Esophagus muscularis mucosa (tissue), 4 donors: ENCODE data around the gene NUP88. TPM values are rescaled to one million over a fixed set of nuclear protein-coding genes. Genes with fewer than 3 reads are reported as not detected.
A peak's percentile ranks its signal among the peaks of the same experiment; 100 is the strongest.

Source experiments
- DNase-seq: peaks from one replicate; pipeline ENCODE4 v3.0.0-alpha.2; 2017; ENCODE audit errors: extremely low spot score
- H3K27ac ChIP-seq, 4 donors: fragments of 200-600 bp; sonication (generic); replicated peaks in 1 of 4; 1 replicate in 3 of 4; 2 replicates in 1 of 4; pipeline ENCODE4 v1.5.1; 2016 to 2019; ENCODE audit warnings: mild to moderate bottlenecking in 1 of 4
- H3K27me3 ChIP-seq, 4 donors: fragments of 200-600 bp; sonication (generic); one replicate each; pipeline versions ENCODE4 v1.5.1 to v1.6.0; 2016 to 2019
- H3K36me3 ChIP-seq, 4 donors: fragments of 200-600 bp; sonication (generic); one replicate each; pipeline ENCODE4 v1.5.1; 2016 to 2019
- H3K4me1 ChIP-seq, 4 donors: fragments of 200-600 bp; sonication (generic); one replicate each; pipeline ENCODE4 v1.5.1; 2016 to 2019
- H3K4me3 ChIP-seq, 4 donors: fragments of 200-600 bp; sonication (generic); 1 replicate in 2 of 4; 2 replicates in 2 of 4; pipeline ENCODE4 v1.5.1; 2016 to 2019; ENCODE audit warnings: mild to moderate bottlenecking in 4 of 4, moderate library complexity in 1 of 4
- H3K9me3 ChIP-seq, 4 donors: fragments of 200-600 bp; sonication (generic); 1 replicate in 3 of 4; 2 replicates in 1 of 4; pipeline ENCODE4 v1.5.1; 2016 to 2019
- EP300 ChIP-seq: sonication (generic); formaldehyde crosslinking; IDR thresholded peaks from one replicate; pipeline ENCODE4 v1.6.1; 2017; ENCODE audit warnings: antibody characterized with exemption
- POLR2A ChIP-seq: fragments of 450-650 bp; IDR thresholded peaks from one replicate; pipeline ENCODE4 v1.6.1; 2017; ENCODE audit warnings: antibody characterized with exemption, moderate library complexity, mild to moderate bottlenecking, low read depth
- POLR2AphosphoS5 ChIP-seq, 2 donors: sonication (generic); formaldehyde crosslinking; IDR thresholded peaks; one replicate each; pipeline ENCODE4 v1.6.1; 2017; ENCODE audit warnings: antibody characterized with exemption in 2 of 2
- WGBS: methylation state at CpG from one replicate; pipeline ENCODE4 v1.1.5; 2018; 5-methylcytosine and 5-hydroxymethylcytosine counted together
- intact Hi-C: fragments of 100-400 bp; cut with DNase I; formaldehyde crosslinking; loops from one replicate; pipeline ENCODE4 v1.15.1; 2023
- total RNA-seq, 4 donors: library from RNA; depleted of rRNA; stranded (reverse); fragments of >200 nt; gene quantifications; one replicate each; pipeline versions ENCODE4 v1.1.0 to v1.2.1, GENCODE V29; 2016
- TF ChIP-seq, protein P1 (sequence below), 3 experiments: fragments of 200-600 bp in 2 of 3; fragments of 450-650 bp in 1 of 3; sonication (generic) in 2 of 3; IDR thresholded peaks; one replicate each; pipeline ENCODE4 v1.5.1; 2017 to 2019; ENCODE audit warnings: antibody characterized with exemption in 3 of 3, mild to moderate bottlenecking in 2 of 3, moderate library complexity in 1 of 3

Gene NUP88
- total RNA-seq, 4 donors from 2014 or later: 50.7 to 67.6 (median 61.2) TPM

- no peak for DNase-seq
- TF ChIP-seq POLR2A: no peak
- TF ChIP-seq POLR2AphosphoS5 (IDR thresholded peaks at IDR 0.05): no peak
- TF ChIP-seq, protein P1, sequence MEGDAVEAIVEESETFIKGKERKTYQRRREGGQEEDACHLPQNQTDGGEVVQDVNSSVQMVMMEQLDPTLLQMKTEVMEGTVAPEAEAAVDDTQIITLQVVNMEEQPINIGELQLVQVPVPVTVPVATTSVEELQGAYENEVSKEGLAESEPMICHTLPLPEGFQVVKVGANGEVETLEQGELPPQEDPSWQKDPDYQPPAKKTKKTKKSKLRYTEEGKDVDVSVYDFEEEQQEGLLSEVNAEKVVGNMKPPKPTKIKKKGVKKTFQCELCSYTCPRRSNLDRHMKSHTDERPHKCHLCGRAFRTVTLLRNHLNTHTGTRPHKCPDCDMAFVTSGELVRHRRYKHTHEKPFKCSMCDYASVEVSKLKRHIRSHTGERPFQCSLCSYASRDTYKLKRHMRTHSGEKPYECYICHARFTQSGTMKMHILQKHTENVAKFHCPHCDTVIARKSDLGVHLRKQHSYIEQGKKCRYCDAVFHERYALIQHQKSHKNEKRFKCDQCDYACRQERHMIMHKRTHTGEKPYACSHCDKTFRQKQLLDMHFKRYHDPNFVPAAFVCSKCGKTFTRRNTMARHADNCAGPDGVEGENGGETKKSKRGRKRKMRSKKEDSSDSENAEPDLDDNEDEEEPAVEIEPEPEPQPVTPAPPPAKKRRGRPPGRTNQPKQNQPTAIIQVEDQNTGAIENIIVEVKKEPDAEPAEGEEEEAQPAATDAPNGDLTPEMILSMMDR (IDR thresholded peaks at IDR 0.05): no peak
- no peak for TF ChIP-seq EP300
- WGBS: 95% methylated on average over 2 of the region's 2 CpGs
- intact Hi-C loops: no loop called here
- Histone ChIP-seq H3K4me1 (no peaks in the 10 kb centered on the region), H3K4me3 (no peak overlapping the region), H3K9me3 (no peaks in the 10 kb centered on the region), H3K27ac (no peak overlapping the region), H3K36me3 (peaks cover 69 to 100% (median 86%) of the 10 kb centered on the region in 4 donors), H3K27me3 (no peaks in the 10 kb centered on the region)
Measured at GRCh38 chr17:5396612-5397011, 22.9 kb downstream of the NUP88 start.

GRCh38 chr17:5391678-5392077 is 27.8 kb downstream of the NUP88 start:
- H3K27me3 ChIP-seq: no peaks in the 10 kb centered on the region
- no peak overlapping the region for H3K27ac ChIP-seq
- intact Hi-C loops: no loop called here
- TF ChIP-seq, protein P1 (IDR thresholded peaks at IDR 0.05): no peak
- no peak for TF ChIP-seq POLR2AphosphoS5 (IDR thresholded peaks at IDR 0.05)
- no peak for TF ChIP-seq POLR2A
- no peak for TF ChIP-seq EP300
- no peak for DNase-seq
- WGBS: 91% methylated on average over 5 of the region's 5 CpGs
- no peaks in the 10 kb centered on the region for H3K9me3 ChIP-seq
- no peaks in the 10 kb centered on the region for H3K4me1 ChIP-seq
- H3K4me3 ChIP-seq: no peak overlapping the region
- peaks cover 61 to 100% (median 89%) of the 10 kb centered on the region in 4 donors for H3K36me3 ChIP-seq

GRCh38 chr17:5381542-5381941 is 37.9 kb downstream of the NUP88 start:
- no peak for DNase-seq
- Histone ChIP-seq H3K27me3 (no peaks in the 10 kb centered on the region), H3K36me3 (peaks cover 88 to 100% (median 99%) of the 10 kb centered on the region in 4 donors), H3K27ac (no peak overlapping the region), H3K4me3 (no peak overlapping the region), H3K4me1 (no peaks in the 10 kb centered on the region), H3K9me3 (no peaks in the 10 kb centered on the region)
- intact Hi-C loops: no loop called here
- 91% methylated on average over 4 of the region's 4 CpGs for WGBS
- TF ChIP-seq POLR2A (no peak), POLR2AphosphoS5 (IDR thresholded peaks at IDR 0.05) (no peak), EP300 (no peak)
- TF ChIP-seq, protein P1 (IDR thresholded peaks at IDR 0.05): no peak

DNA sequence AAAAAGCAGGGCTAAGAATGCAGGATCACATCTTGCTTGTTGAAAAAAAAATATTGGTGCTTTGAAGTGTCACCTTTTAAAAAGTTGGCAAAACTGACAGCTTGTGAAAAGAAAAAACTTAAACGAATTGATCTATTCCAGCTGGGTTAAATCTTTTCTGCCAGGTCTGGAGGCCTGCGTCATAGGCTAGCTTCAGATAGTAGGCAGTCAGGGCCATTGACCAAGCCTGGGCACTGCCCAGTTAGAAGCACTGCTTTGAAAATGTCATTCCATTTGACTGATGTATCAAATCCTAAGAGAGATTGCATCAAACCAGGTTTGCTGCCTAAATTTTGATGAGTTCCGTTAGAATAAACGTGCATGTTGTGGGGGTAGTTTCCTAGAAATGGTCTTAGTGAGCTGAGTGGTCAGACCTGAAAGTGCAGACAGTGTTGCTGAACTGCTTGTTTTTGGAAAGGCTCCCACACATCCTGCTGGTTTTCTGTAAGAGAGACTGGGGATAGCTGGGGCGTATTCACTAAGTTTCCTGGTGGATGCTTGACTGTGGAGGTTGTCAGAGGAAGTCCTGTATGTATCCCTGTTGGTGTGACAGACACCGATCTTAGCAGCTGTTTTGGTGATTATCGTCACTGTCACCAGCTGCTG is 38.8 kb downstream of the NUP88 start:
- Histone ChIP-seq H3K36me3 (peaks cover 89 to 100% (median 97%) of the 10 kb centered on the region in 4 donors), H3K4me3 (no peak overlapping the region), H3K27ac (peak overlapping the region in 1 of 4 donors; percentile 3), H3K27me3 (no peaks in the 10 kb centered on the region), H3K4me1 (no peaks in the 10 kb centered on the region), H3K9me3 (no peaks in the 10 kb centered on the region)
- TF ChIP-seq EP300 (no peak), POLR2AphosphoS5 (IDR thresholded peaks at IDR 0.05) (no peak), POLR2A (no peak)
- TF ChIP-seq, protein P1 (IDR thresholded peaks at IDR 0.05): no peak
- no peak for DNase-seq
- 69% methylated on average over 7 of the region's 7 CpGs for WGBS
- intact Hi-C loops: no loop called here
